Neuronal stem cell (in vitro differentiated cells): Measurements from ENCODE around the gene EGR1.

Source experiments
- DNase-seq: peaks from one replicate; pipeline ENCODE4 v3.0.0-alpha.2; 2013; ENCODE audit warnings: low spot score
- H2AFZ ChIP-seq: one replicate; pipeline ENCODE4 v1.6.1; 2013; ENCODE audit warnings: mild to moderate bottlenecking, low read length, inconsistent platforms
- H2AK5ac ChIP-seq: 2 replicates; pipeline ENCODE4 v1.6.1; 2013; ENCODE audit warnings: low read depth, mild to moderate bottlenecking, inconsistent platforms, low read length, moderate library complexity, mixed read lengths
- H2BK120ac ChIP-seq: 2 replicates; pipeline ENCODE4 v1.6.1; 2013; ENCODE audit warnings: low read depth, mild to moderate bottlenecking, inconsistent platforms, low read length, moderate library complexity, mixed read lengths
- H2BK12ac ChIP-seq: one replicate; pipeline ENCODE4 v1.6.1; 2013; ENCODE audit warnings: low read length, inconsistent platforms
- H2BK15ac ChIP-seq: 2 replicates; pipeline ENCODE4 v1.6.1; 2013; ENCODE audit warnings: mild to moderate bottlenecking, low read length, inconsistent platforms, mixed read lengths
- H2BK5ac ChIP-seq: one replicate; pipeline ENCODE4 v1.6.1; 2013; ENCODE audit warnings: inconsistent platforms, mild to moderate bottlenecking, low read length, moderate library complexity
- H3K14ac ChIP-seq: one replicate; pipeline ENCODE4 v1.6.1; 2013; ENCODE audit warnings: low read length, inconsistent platforms
- H3K18ac ChIP-seq: 2 replicates; pipeline ENCODE4 v1.6.1; 2013; ENCODE audit warnings: low read length, inconsistent platforms
- H3K23ac ChIP-seq: 2 replicates; pipeline ENCODE4 v1.6.1; 2013; ENCODE audit warnings: low read depth, mild to moderate bottlenecking, mixed read lengths, low read length, inconsistent platforms; ENCODE audit not compliant: poor library complexity
- H3K27ac ChIP-seq: replicated peaks from 3 replicates; pipeline ENCODE4 v1.5.1; 2013; ENCODE audit warnings: low read length, inconsistent platforms
- H3K27me3 ChIP-seq, 3 experiments: 2 replicates each; pipeline ENCODE4 v1.6.1; 2013; ENCODE audit warnings: low read length in 3 of 3, mild to moderate bottlenecking in 2 of 3, inconsistent platforms in 1 of 3, low read depth in 1 of 3, mixed read lengths in 1 of 3, moderate library complexity in 1 of 3; ENCODE audit not compliant: control insufficient read depth in 3 of 3, insufficient read depth in 3 of 3
- H3K36me3 ChIP-seq, 2 donors: replicated peaks in 1 of 2; 2 replicates each; pipeline ENCODE4 v1.6.1; 2013; ENCODE audit warnings: low read length in 2 of 2; ENCODE audit not compliant: control insufficient read depth in 2 of 2, insufficient read depth in 2 of 2
- H3K4ac ChIP-seq: 2 replicates; pipeline ENCODE4 v1.6.1; 2013; ENCODE audit warnings: inconsistent platforms, mild to moderate bottlenecking, low read length, moderate library complexity
- H3K4me1 ChIP-seq, 2 donors: 1 replicate in 1 of 2; 2 replicates in 1 of 2; pipeline ENCODE4 v1.6.1; 2013; ENCODE audit warnings: low read length in 2 of 2, low read depth in 1 of 2; ENCODE audit not compliant: control insufficient read depth in 2 of 2, insufficient read depth in 1 of 2
- H3K4me2 ChIP-seq: one replicate; pipeline ENCODE4 v1.6.1; 2013; ENCODE audit warnings: mild to moderate bottlenecking, low read length, inconsistent platforms; ENCODE audit not compliant: insufficient read depth, poor library complexity, severe bottlenecking
- H3K4me3 ChIP-seq, 2 donors: 2 replicates each; pipeline ENCODE4 v1.5.1; 2013; ENCODE audit warnings: low read length in 2 of 2, mild to moderate bottlenecking in 2 of 2, inconsistent platforms in 1 of 2, moderate library complexity in 1 of 2
- H3K79me1 ChIP-seq: one replicate; pipeline ENCODE4 v1.6.1; 2013; ENCODE audit warnings: low read depth, mild to moderate bottlenecking, inconsistent platforms, low read length, moderate library complexity
- H3K9ac ChIP-seq: one replicate; pipeline ENCODE4 v1.6.1; 2013; ENCODE audit warnings: mild to moderate bottlenecking, low read depth, low read length, inconsistent platforms; ENCODE audit not compliant: poor library complexity
- H3K9me3 ChIP-seq, 2 donors: replicated peaks in 1 of 2; 2 replicates each; pipeline versions ENCODE3 to v1.6.1; 2013; ENCODE audit warnings: low read length in 2 of 2, mild to moderate bottlenecking in 2 of 2, inconsistent platforms in 1 of 2, low read depth in 1 of 2, mixed read lengths in 1 of 2, moderate library complexity in 1 of 2; ENCODE audit not compliant: control insufficient read depth in 2 of 2, insufficient read depth in 1 of 2
- H4K8ac ChIP-seq: one replicate; pipeline ENCODE4 v1.6.1; 2013; ENCODE audit warnings: low read depth, mild to moderate bottlenecking, inconsistent platforms, low read length, moderate library complexity
- H4K91ac ChIP-seq: one replicate; pipeline ENCODE4 v1.6.1; 2013; ENCODE audit warnings: low read length, low read depth, mild to moderate bottlenecking, inconsistent platforms; ENCODE audit not compliant: poor library complexity
- WGBS, 2 donors: extraction: QIAGEN DNeasy Blood & Tissue Kit; methylation state at CpG; one replicate each; pipeline ENCODE4 v1.1.7; 2013; ENCODE audit warnings: missing lambda C conversion rate in 2 of 2, mixed read lengths in 1 of 2; ENCODE audit not compliant: insufficient read length in 2 of 2, insufficient replicate concordance in 1 of 2; ENCODE audit errors: extremely low coverage in 2 of 2; 5-methylcytosine and 5-hydroxymethylcytosine counted together

EGR1 gene

GRCh38 chr5:138458384-138458783 is 6.9 kb upstream of the EGR1 start:
- DNase-seq: no peak

GRCh38 chr5:138458856-138459255 is 6.4 kb upstream of the EGR1 start:
- no peaks in the 10 kb centered on the region for H3K36me3 ChIP-seq
- no peak overlapping the region for H2BK120ac ChIP-seq
- peak overlapping the region; percentile 93 for H2AFZ ChIP-seq
- H3K14ac ChIP-seq: no peak overlapping the region
- peak overlapping the region; percentile 53 for H3K18ac ChIP-seq
- no peak overlapping the region for H3K9ac ChIP-seq
- no peak overlapping the region for H3K27ac ChIP-seq
- no CpG with 5 or more reads among the region's 9 CpGs for WGBS, 2 donors
- no peaks in the 10 kb centered on the region for H3K27me3 ChIP-seq
- no peak overlapping the region for H3K23ac ChIP-seq
- H3K79me1 ChIP-seq: no peaks in the 10 kb centered on the region
- H2BK12ac ChIP-seq: no peak overlapping the region
- H2BK5ac ChIP-seq: no peak overlapping the region
- no peak overlapping the region for H3K4ac ChIP-seq
- H4K8ac ChIP-seq: no peak overlapping the region
- no peak overlapping the region for H2AK5ac ChIP-seq
- no peak overlapping the region for H4K91ac ChIP-seq
- H3K4me1 ChIP-seq: peaks cover 8 to 21% of the 10 kb centered on the region in 2 donors
- H3K4me2 ChIP-seq: no peak overlapping the region
- no peaks in the 10 kb centered on the region for H3K9me3 ChIP-seq
- DNase-seq: no peak
- H2BK15ac ChIP-seq: no peak overlapping the region
- H3K4me3 ChIP-seq: no peak overlapping the region

More at GRCh38 chr5:138458384-138458783, 6.9 kb upstream of the EGR1 start:
- Histone ChIP-seq H3K18ac (no peak overlapping the region), H2BK15ac (no peak overlapping the region), H3K9ac (no peak overlapping the region), H4K91ac (no peak overlapping the region), H3K4me3 (no peak overlapping the region), H3K4me2 (no peak overlapping the region), H3K23ac (no peak overlapping the region), H3K27me3 (no peaks in the 10 kb centered on the region), H2BK120ac (no peak overlapping the region), H2AK5ac (no peak overlapping the region), H2AFZ (peak overlapping the region; percentile 93), H3K79me1 (no peaks in the 10 kb centered on the region), H3K9me3 (no peaks in the 10 kb centered on the region), H2BK5ac (no peak overlapping the region), H3K4me1 (peaks cover 6 to 18% of the 10 kb centered on the region in 2 donors), H3K27ac (no peak overlapping the region), H4K8ac (no peak overlapping the region), H2BK12ac (no peak overlapping the region), H3K4ac (no peak overlapping the region), H3K14ac (no peak overlapping the region), H3K36me3 (no peaks in the 10 kb centered on the region)
- no CpG with 5 or more reads among the region's 11 CpGs for WGBS, 2 donors

GRCh38 chr5:138459311-138459933 is 5.9 kb upstream of the EGR1 start:
- no peak overlapping the region for H2AK5ac ChIP-seq
- DNase-seq: no peak
- H3K14ac ChIP-seq: no peak overlapping the region
- H3K4me3 ChIP-seq: no peak overlapping the region
- H4K8ac ChIP-seq: no peak overlapping the region
- H3K18ac ChIP-seq: peak overlapping the region; percentile 53
- no peaks in the 10 kb centered on the region for H3K27me3 ChIP-seq
- H3K4me2 ChIP-seq: no peak overlapping the region
- H2BK5ac ChIP-seq: no peak overlapping the region
- H2BK15ac ChIP-seq: no peak overlapping the region
- H2BK120ac ChIP-seq: no peak overlapping the region
- WGBS, 2 donors: no CpG with 5 or more reads among the region's 11 CpGs
- H3K23ac ChIP-seq: no peak overlapping the region
- H2AFZ ChIP-seq: peak overlapping the region; percentile 41
- no peak overlapping the region for H3K9ac ChIP-seq
- H3K36me3 ChIP-seq: no peaks in the 10 kb centered on the region
- no peaks in the 10 kb centered on the region for H3K9me3 ChIP-seq
- no peak overlapping the region for H4K91ac ChIP-seq
- no peak overlapping the region for H3K27ac ChIP-seq
- H3K4me1 ChIP-seq: peaks cover 8 to 21% of the 10 kb centered on the region in 2 donors
- no peaks in the 10 kb centered on the region for H3K79me1 ChIP-seq
- no peak overlapping the region for H2BK12ac ChIP-seq
- H3K4ac ChIP-seq: no peak overlapping the region

- no peak overlapping the region for H3K4me2 ChIP-seq
- DNase-seq: no peak
- no peak overlapping the region for H3K4ac ChIP-seq
- no peak overlapping the region for H2AFZ ChIP-seq
- no peak overlapping the region for H4K8ac ChIP-seq
- no peaks in the 10 kb centered on the region for H3K36me3 ChIP-seq
- WGBS, 2 donors: no CpG with 5 or more reads among the region's 4 CpGs
- no peak overlapping the region for H3K14ac ChIP-seq
- H3K27ac ChIP-seq: no peak overlapping the region
- no peak overlapping the region for H2BK15ac ChIP-seq
- H3K27me3 ChIP-seq: no peaks in the 10 kb centered on the region
- no peak overlapping the region for H2BK5ac ChIP-seq
- H3K9ac ChIP-seq: peak overlapping the region; percentile 24
- H3K4me1 ChIP-seq: peaks cover 8 to 18% of the 10 kb centered on the region in 2 donors
- no peak overlapping the region for H3K4me3 ChIP-seq
- H2BK120ac ChIP-seq: no peak overlapping the region
- H3K79me1 ChIP-seq: no peaks in the 10 kb centered on the region
- no peak overlapping the region for H2AK5ac ChIP-seq
- no peaks in the 10 kb centered on the region for H3K9me3 ChIP-seq
- H3K18ac ChIP-seq: no peak overlapping the region
- no peak overlapping the region for H3K23ac ChIP-seq
- H4K91ac ChIP-seq: no peak overlapping the region
- no peak overlapping the region for H2BK12ac ChIP-seq
These were observed 5.1 kb upstream of the EGR1 start for GRCh38 chr5:138460032-138460693.
